CD4-positive, alpha-beta T cell treated with Interleukin-17A for 4 hours (primary cell): Measurements from ENCODE around the gene BRI3.

Source experiments
- DNase-seq: peaks from one replicate; pipeline ENCODE4 v3.0.0-alpha.2; 2020; ENCODE audit warnings: mixed read lengths

BRI3 gene

GRCh38 chr7:98280791-98281756 lies at the start of gene BRI3:
Gene BRI3, plus strand, starts transcription at chr7:98281686. Its CDS starts 110 bp downstream, at chr7:98281796.
- DNase-seq = peak; percentile 99

GRCh38 chr7:98232263-98232585 lies 49.3 kb upstream of the BRI3 start:
- no peak for DNase-seq

GRCh38 chr7:98232799-98233198 lies 48.7 kb upstream of the BRI3 start:
- DNase-seq = no peak

- no peak for DNase-seq
Observed at GRCh38 chr7:98233219-98234070, 48.0 kb upstream of the BRI3 start.

- DNase-seq = no peak
Observed at GRCh38 chr7:98234429-98235147, 46.9 kb upstream of the BRI3 start.

GRCh38 chr7:98235901-98236300 lies 45.6 kb upstream of the BRI3 start:
- DNase-seq = no peak

GRCh38 chr7:98236355-98237185 lies 44.9 kb upstream of the BRI3 start:
- no peak for DNase-seq

- DNase-seq = no peak
Observed at GRCh38 chr7:98238076-98238475, 43.4 kb upstream of the BRI3 start.

GRCh38 chr7:98238976-98239375 lies 42.5 kb upstream of the BRI3 start:
- DNase-seq = no peak

- DNase-seq = peak; percentile 46
Observed at GRCh38 chr7:98240961-98241673, 40.4 kb upstream of the BRI3 start.

- DNase-seq = no peak
Observed at GRCh38 chr7:98241674-98242241, 39.7 kb upstream of the BRI3 start.

GRCh38 chr7:98242342-98242741 lies 39.1 kb upstream of the BRI3 start:
- DNase-seq = no peak

GRCh38 chr7:98242934-98243333 lies 38.6 kb upstream of the BRI3 start:
- no peak for DNase-seq

- no peak for DNase-seq
Observed at GRCh38 chr7:98244871-98245270, 36.6 kb upstream of the BRI3 start.

- DNase-seq = no peak
Observed at GRCh38 chr7:98248156-98248555, 33.3 kb upstream of the BRI3 start.

- peak; percentile 15 for DNase-seq
Observed at GRCh38 chr7:98249106-98249505, 32.4 kb upstream of the BRI3 start.

GRCh38 chr7:98250789-98251188 lies 30.7 kb upstream of the BRI3 start:
- DNase-seq = peak; percentile 63

GRCh38 chr7:98251231-98251600 lies 30.3 kb upstream of the BRI3 start:
- peak; percentile 64 for DNase-seq

GRCh38 chr7:98251601-98252424 lies 29.7 kb upstream of the BRI3 start, which contains the start of gene TECPR1:
Gene TECPR1, minus strand, starts transcription at chr7:98252232. Its CDS starts 6,086 bp downstream, at chr7:98246146.
- DNase-seq = peak; percentile 88

GRCh38 chr7:98252425-98253054 lies 28.9 kb upstream of the BRI3 start:
- no peak for DNase-seq
